ENCODE data around the gene STK33.

The STK33 gene

DNA sequence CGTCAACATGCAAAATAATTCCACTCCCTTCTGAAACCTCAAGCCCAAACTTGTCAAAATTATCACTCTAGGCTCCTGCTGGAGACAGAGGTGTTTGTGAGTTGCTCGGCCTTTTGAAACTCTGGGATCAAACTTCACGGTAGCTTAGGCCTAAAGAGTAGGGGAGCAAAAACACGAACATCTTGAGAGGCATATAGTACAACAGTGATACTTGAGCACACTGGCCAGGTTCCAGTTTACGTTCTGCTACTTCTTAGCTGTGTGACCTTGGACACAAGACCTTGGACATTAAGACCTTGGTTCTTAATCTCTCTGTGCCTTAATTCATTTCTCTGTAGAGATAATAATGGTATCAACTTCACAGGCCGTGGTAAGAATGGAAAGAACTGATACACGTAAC lies 206.9 kb downstream of the STK33 start:
- TF ChIP-seq SP3 (tag by site-specific recombination; IDR thresholded peaks at IDR 0.05) (no peak), WT1 (tag by site-specific recombination; IDR thresholded peaks at IDR 0.05) (no peak), ZNF19 (tag by site-specific recombination; IDR thresholded peaks at IDR 0.05; ENCODE audit: low read depth) (no peak), ZNF335 (tag by site-specific recombination; conservative IDR thresholded peaks at IDR 0.05) (no peak), MZF1 (tag by site-specific recombination; IDR thresholded peaks at IDR 0.05; ENCODE audit: borderline replicate concordance) (no peak), EGR2 (tag by site-specific recombination; IDR thresholded peaks at IDR 0.05; ENCODE audit: low read depth) (no peak), ZNF704 (tag by site-specific recombination; IDR thresholded peaks at IDR 0.05) (no peak), ZBTB7A (tag by site-specific recombination; IDR thresholded peaks at IDR 0.05; ENCODE audit: low read depth) (no peak), ZNF792 (tag by site-specific recombination; IDR thresholded peaks at IDR 0.05) (no peak)
- TF ChIP-seq, protein P1, sequence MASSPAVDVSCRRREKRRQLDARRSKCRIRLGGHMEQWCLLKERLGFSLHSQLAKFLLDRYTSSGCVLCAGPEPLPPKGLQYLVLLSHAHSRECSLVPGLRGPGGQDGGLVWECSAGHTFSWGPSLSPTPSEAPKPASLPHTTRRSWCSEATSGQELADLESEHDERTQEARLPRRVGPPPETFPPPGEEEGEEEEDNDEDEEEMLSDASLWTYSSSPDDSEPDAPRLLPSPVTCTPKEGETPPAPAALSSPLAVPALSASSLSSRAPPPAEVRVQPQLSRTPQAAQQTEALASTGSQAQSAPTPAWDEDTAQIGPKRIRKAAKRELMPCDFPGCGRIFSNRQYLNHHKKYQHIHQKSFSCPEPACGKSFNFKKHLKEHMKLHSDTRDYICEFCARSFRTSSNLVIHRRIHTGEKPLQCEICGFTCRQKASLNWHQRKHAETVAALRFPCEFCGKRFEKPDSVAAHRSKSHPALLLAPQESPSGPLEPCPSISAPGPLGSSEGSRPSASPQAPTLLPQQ (tag by site-specific recombination; IDR thresholded peaks at IDR 0.05), result no peak
- TF ChIP-seq, protein P2, sequence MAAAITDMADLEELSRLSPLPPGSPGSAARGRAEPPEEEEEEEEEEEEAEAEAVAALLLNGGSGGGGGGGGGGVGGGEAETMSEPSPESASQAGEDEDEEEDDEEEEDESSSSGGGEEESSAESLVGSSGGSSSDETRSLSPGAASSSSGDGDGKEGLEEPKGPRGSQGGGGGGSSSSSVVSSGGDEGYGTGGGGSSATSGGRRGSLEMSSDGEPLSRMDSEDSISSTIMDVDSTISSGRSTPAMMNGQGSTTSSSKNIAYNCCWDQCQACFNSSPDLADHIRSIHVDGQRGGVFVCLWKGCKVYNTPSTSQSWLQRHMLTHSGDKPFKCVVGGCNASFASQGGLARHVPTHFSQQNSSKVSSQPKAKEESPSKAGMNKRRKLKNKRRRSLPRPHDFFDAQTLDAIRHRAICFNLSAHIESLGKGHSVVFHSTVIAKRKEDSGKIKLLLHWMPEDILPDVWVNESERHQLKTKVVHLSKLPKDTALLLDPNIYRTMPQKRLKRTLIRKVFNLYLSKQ (tag by site-specific recombination; IDR thresholded peaks at IDR 0.05; ENCODE audit: borderline replicate concordance), result no peak
- TF ChIP-seq, protein P3, sequence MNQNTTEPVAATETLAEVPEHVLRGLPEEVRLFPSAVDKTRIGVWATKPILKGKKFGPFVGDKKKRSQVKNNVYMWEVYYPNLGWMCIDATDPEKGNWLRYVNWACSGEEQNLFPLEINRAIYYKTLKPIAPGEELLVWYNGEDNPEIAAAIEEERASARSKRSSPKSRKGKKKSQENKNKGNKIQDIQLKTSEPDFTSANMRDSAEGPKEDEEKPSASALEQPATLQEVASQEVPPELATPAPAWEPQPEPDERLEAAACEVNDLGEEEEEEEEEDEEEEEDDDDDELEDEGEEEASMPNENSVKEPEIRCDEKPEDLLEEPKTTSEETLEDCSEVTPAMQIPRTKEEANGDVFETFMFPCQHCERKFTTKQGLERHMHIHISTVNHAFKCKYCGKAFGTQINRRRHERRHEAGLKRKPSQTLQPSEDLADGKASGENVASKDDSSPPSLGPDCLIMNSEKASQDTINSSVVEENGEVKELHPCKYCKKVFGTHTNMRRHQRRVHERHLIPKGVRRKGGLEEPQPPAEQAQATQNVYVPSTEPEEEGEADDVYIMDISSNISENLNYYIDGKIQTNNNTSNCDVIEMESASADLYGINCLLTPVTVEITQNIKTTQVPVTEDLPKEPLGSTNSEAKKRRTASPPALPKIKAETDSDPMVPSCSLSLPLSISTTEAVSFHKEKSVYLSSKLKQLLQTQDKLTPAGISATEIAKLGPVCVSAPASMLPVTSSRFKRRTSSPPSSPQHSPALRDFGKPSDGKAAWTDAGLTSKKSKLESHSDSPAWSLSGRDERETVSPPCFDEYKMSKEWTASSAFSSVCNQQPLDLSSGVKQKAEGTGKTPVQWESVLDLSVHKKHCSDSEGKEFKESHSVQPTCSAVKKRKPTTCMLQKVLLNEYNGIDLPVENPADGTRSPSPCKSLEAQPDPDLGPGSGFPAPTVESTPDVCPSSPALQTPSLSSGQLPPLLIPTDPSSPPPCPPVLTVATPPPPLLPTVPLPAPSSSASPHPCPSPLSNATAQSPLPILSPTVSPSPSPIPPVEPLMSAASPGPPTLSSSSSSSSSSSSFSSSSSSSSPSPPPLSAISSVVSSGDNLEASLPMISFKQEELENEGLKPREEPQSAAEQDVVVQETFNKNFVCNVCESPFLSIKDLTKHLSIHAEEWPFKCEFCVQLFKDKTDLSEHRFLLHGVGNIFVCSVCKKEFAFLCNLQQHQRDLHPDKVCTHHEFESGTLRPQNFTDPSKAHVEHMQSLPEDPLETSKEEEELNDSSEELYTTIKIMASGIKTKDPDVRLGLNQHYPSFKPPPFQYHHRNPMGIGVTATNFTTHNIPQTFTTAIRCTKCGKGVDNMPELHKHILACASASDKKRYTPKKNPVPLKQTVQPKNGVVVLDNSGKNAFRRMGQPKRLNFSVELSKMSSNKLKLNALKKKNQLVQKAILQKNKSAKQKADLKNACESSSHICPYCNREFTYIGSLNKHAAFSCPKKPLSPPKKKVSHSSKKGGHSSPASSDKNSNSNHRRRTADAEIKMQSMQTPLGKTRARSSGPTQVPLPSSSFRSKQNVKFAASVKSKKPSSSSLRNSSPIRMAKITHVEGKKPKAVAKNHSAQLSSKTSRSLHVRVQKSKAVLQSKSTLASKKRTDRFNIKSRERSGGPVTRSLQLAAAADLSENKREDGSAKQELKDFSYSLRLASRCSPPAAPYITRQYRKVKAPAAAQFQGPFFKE (tag by site-specific recombination; IDR thresholded peaks at IDR 0.05; ENCODE audit: borderline replicate concordance), result no peak
- no peaks in the 10 kb centered on the region for H3K9me3 ChIP-seq (ENCODE audit: control insufficient read depth, insufficient read depth, low read depth, low read length)
- ChIA-PET CTCF (no interaction called here), POLR2A (no interaction called here)
- no peak overlapping the region for H3K27ac ChIP-seq (ENCODE audit: extremely low read depth, low read depth, low read length)
- no peaks in the 10 kb centered on the region for H3K4me1 ChIP-seq (ENCODE audit: control insufficient read depth, insufficient read depth, low read length)
- H3K36me3 ChIP-seq (ENCODE audit: control insufficient read depth in 2 of 2, insufficient read depth in 1 of 2, low read length in 2 of 2), result no peaks in the 10 kb centered on the region
- no peak overlapping the region for H3K4me3 ChIP-seq (ENCODE audit: low read depth, low read length)

DNA sequence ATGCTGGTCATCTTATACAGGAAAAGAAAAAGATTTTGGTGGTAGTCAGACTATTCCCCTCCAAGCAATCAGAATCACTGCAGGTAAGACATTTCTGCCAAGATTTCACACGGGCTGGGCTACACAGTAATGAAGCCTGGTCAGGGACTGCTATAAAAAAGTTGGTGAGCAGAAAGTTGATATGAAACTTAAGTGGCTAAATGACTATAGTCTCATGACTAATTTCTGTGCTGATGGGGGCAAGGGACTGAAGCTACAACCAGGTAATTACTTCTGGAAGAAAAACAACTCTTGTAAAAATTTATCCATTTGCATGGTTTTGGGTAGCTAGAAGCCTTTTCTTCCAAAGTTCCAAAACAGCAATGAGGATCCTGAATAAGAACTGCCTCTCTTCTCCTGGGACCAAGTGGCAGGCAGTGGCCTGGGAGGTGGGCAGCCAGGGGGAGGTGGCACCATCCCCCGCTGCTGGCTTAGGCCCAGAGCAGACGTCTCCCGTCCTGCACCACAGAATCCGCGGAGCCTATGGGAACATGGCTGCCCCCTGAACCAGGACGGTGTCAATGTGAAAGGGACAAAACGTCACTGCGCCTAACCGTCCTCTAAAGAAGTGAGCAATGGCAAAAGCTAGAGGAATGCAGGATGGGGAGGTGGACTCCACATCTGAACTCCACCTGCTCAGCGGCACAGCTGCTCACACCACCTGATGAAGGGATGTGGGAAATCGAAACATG lies 207.7 kb downstream of the STK33 start:
- Histone ChIP-seq H3K27ac (ENCODE audit: extremely low read depth, low read depth, low read length) (no peak overlapping the region), H3K4me3 (ENCODE audit: low read depth, low read length) (no peak overlapping the region), H3K4me1 (ENCODE audit: control insufficient read depth, insufficient read depth, low read length) (no peaks in the 10 kb centered on the region), H3K36me3 (ENCODE audit: control insufficient read depth in 2 of 2, insufficient read depth in 1 of 2, low read length in 2 of 2) (no peaks in the 10 kb centered on the region), H3K9me3 (ENCODE audit: control insufficient read depth, insufficient read depth, low read depth, low read length) (no peaks in the 10 kb centered on the region)
- ChIA-PET CTCF (no interaction called here), POLR2A (no interaction called here)
- TF ChIP-seq TSHZ1 (tag by site-specific recombination; IDR thresholded peaks at IDR 0.05; ENCODE audit: borderline replicate concordance) (no peak), ZNF416 (tag by site-specific recombination; IDR thresholded peaks at IDR 0.05) (no peak), ZNF114 (tag by site-specific recombination; IDR thresholded peaks at IDR 0.05) (no peak), ZBTB20 (tag by site-specific recombination; IDR thresholded peaks at IDR 0.05) (no peak), ZSCAN23 (tag by site-specific recombination; IDR thresholded peaks at IDR 0.05) (no peak)
- TF ChIP-seq, protein P4, sequence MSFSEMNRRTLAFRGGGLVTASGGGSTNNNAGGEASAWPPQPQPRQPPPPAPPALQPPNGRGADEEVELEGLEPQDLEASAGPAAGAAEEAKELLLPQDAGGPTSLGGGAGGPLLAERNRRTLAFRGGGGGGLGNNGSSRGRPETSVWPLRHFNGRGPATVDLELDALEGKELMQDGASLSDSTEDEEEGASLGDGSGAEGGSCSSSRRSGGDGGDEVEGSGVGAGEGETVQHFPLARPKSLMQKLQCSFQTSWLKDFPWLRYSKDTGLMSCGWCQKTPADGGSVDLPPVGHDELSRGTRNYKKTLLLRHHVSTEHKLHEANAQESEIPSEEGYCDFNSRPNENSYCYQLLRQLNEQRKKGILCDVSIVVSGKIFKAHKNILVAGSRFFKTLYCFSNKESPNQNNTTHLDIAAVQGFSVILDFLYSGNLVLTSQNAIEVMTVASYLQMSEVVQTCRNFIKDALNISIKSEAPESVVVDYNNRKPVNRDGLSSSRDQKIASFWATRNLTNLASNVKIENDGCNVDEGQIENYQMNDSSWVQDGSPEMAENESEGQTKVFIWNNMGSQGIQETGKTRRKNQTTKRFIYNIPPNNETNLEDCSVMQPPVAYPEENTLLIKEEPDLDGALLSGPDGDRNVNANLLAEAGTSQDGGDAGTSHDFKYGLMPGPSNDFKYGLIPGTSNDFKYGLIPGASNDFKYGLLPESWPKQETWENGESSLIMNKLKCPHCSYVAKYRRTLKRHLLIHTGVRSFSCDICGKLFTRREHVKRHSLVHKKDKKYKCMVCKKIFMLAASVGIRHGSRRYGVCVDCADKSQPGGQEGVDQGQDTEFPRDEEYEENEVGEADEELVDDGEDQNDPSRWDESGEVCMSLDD (tag by site-specific recombination; IDR thresholded peaks at IDR 0.05), result no peak

All from HEK293 (cell line).